ENCODE results near the gene TMEM214. TPM values are rescaled to one million over a fixed set of nuclear protein-coding genes. Genes with fewer than 3 reads are reported as not detected.

TMEM214 gene
- total RNA-seq, 6 experiments from 2014 or later: 119 to 162 (median 144) TPM

GRCh38 chr2:27059141-27059820 lies 26.5 kb downstream of the TMEM214 start:
- peaks cover 32% of the 10 kb centered on the region for H3K36me3 Mint-ChIP-seq (ENCODE audit: low read depth)
- H3K27me3 Mint-ChIP-seq (ENCODE audit: insufficient read depth): peaks cover 2% of the 10 kb centered on the region
- no peak overlapping the region for H3K4me3 Mint-ChIP-seq
- H3K4me1 Mint-ChIP-seq (ENCODE audit: low read depth): peaks cover 9% of the 10 kb centered on the region
- no peaks in the 10 kb centered on the region for H3K9me3 Mint-ChIP-seq
- DNase-seq: no peak
- no peak for TF ChIP-seq CTCF (IDR thresholded peaks at IDR 0.05)
- H3K27ac Mint-ChIP-seq: no peak overlapping the region

- Mint-ChIP-seq H3K4me3 (no peak overlapping the region), H3K9me3 (no peaks in the 10 kb centered on the region), H3K4me1 (ENCODE audit: low read depth) (peaks cover 13% of the 10 kb centered on the region), H3K27ac (no peak overlapping the region), H3K27me3 (ENCODE audit: insufficient read depth) (peaks cover 2% of the 10 kb centered on the region), H3K36me3 (ENCODE audit: low read depth) (peaks cover 30% of the 10 kb centered on the region)
- TF ChIP-seq CTCF (IDR thresholded peaks at IDR 0.05): no peak
- no peak for DNase-seq
These were observed 27.6 kb downstream of the TMEM214 start for GRCh38 chr2:27060323-27060722.

- peaks cover 57% of the 10 kb centered on the region for H3K36me3 Mint-ChIP-seq (ENCODE audit: low read depth)
- H3K9me3 Mint-ChIP-seq: no peaks in the 10 kb centered on the region
- H3K4me1 Mint-ChIP-seq (ENCODE audit: low read depth): peaks cover 32% of the 10 kb centered on the region
- no peak for TF ChIP-seq CTCF (IDR thresholded peaks at IDR 0.05)
- H3K27me3 Mint-ChIP-seq (ENCODE audit: insufficient read depth): peaks cover 2% of the 10 kb centered on the region; the same call in 1 of the 2 replicates
- no peak overlapping the region for H3K27ac Mint-ChIP-seq
- DNase-seq: no peak
- H3K4me3 Mint-ChIP-seq: no peak overlapping the region
These were observed 32.4 kb downstream of the TMEM214 start for GRCh38 chr2:27065128-27065527.

- no peak for TF ChIP-seq CTCF (IDR thresholded peaks at IDR 0.05)
- DNase-seq: no peak
- Mint-ChIP-seq H3K4me1 (ENCODE audit: low read depth) (peaks cover 45% of the 10 kb centered on the region), H3K36me3 (ENCODE audit: low read depth) (peaks cover 66% of the 10 kb centered on the region), H3K27ac (no peak overlapping the region), H3K9me3 (no peaks in the 10 kb centered on the region), H3K4me3 (no peak overlapping the region), H3K27me3 (ENCODE audit: insufficient read depth) (no peaks in the 10 kb centered on the region; the same call in 1 of the 2 replicates)
These were observed 34.6 kb downstream of the TMEM214 start for GRCh38 chr2:27067385-27067784.

GRCh38 chr2:27069436-27069835 lies 36.7 kb downstream of the TMEM214 start:
- no peak for TF ChIP-seq CTCF (IDR thresholded peaks at IDR 0.05)
- Mint-ChIP-seq H3K4me1 (ENCODE audit: low read depth) (peaks cover 49% of the 10 kb centered on the region), H3K4me3 (peak overlapping the region; percentile 99), H3K27me3 (ENCODE audit: insufficient read depth) (no peaks in the 10 kb centered on the region; the same call in 1 of the 2 replicates), H3K27ac (peak overlapping the region; percentile 69), H3K9me3 (no peaks in the 10 kb centered on the region), H3K36me3 (ENCODE audit: low read depth) (peaks cover 50% of the 10 kb centered on the region)
- no peak for DNase-seq

All from HFFc6 (cell line).